Neural progenitor cell (in vitro differentiated cells): ENCODE results near the gene TNNI3K.

Experiments
- EZH2 ChIP-seq: fragments of 200-600 bp; sonication (generic); IDR thresholded peaks from 2 replicates; pipeline ENCODE4 v1.6.1; 2017; ENCODE audit warnings: antibody characterized with exemption, mild to moderate bottlenecking, moderate library complexity
- EZH2phosphoT487 ChIP-seq: fragments of 200-600 bp; sonication (generic); IDR thresholded peaks from 2 replicates; pipeline ENCODE4 v1.6.1; 2017; ENCODE audit warnings: antibody characterized with exemption
- TF ChIP-seq, protein P1 (sequence below): fragments of 200-600 bp; sonication (generic); IDR thresholded peaks from 2 replicates; pipeline ENCODE4 v1.5.1; 2017; ENCODE audit warnings: antibody characterized with exemption, mild to moderate bottlenecking

DNA sequence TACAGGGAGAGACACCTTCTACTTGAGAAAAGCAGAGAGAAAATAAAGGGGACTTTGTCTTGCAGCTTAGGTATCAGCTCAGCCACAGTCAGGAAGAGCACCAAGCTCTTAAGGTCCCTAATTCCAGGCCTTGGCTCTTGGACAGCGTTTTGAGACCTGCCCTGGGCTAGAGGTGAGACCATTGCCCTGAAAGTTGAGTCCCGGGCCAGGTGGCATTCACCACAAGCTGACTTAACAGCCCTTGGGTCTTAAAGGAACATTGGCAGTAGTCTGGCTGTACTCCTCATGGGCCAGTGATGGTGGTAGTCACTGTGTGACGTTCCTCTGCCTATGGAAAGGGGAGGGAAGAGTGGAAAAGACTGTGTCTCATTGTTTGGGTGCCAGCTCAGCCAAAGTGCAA, 11.7 kb upstream of the TNNI3K start:
- TF ChIP-seq, protein P1, sequence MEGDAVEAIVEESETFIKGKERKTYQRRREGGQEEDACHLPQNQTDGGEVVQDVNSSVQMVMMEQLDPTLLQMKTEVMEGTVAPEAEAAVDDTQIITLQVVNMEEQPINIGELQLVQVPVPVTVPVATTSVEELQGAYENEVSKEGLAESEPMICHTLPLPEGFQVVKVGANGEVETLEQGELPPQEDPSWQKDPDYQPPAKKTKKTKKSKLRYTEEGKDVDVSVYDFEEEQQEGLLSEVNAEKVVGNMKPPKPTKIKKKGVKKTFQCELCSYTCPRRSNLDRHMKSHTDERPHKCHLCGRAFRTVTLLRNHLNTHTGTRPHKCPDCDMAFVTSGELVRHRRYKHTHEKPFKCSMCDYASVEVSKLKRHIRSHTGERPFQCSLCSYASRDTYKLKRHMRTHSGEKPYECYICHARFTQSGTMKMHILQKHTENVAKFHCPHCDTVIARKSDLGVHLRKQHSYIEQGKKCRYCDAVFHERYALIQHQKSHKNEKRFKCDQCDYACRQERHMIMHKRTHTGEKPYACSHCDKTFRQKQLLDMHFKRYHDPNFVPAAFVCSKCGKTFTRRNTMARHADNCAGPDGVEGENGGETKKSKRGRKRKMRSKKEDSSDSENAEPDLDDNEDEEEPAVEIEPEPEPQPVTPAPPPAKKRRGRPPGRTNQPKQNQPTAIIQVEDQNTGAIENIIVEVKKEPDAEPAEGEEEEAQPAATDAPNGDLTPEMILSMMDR: no peak
- no peak for TF ChIP-seq EZH2
- TF ChIP-seq EZH2phosphoT487: no peak
